ENCODE data around the gene NR3C1.

DNA sequence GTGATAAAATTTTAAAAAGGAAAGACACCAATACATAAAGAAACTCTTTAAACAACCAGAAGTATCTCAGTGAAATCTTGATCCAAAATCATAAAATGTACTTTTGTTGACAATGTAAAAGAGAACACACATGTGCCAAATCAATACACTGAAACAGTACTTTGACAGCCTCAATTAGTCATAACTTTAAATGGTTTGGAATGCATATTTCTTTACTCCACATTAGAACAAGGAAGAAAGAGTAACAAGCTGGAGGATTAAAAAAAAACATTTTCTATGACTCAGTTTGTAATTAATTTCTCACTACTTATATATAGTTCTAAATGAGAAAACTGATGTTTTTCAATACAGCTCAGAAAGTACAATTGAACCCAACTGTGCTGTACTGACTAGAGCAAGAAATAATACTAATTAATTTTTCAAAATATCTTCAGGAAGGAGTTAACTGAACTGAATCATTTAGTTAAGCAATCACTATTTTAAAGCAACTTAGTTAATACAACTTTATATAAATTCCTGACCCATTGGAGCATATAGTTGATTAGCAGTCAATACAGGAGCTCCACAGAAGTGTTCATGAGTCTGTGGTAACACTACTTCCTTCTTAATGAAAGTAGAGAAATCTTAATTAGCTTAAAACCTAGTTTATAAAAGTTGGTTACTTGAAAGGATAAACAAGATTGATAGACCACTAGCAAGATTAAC is 101.0 kb downstream of the NR3C1 start:
- TF ChIP-seq EP300 (IDR thresholded peaks at IDR 0.05) (no peak), POLR2A (IDR thresholded peaks at IDR 0.05) (no peak)

Measured in sigmoid colon (tissue), 4 donors.